Measurements from ENCODE around the gene PTTG2.

Gene PTTG2

GRCh38 chr4:37985730-37986275 is 25.6 kb downstream of the PTTG2 start:
- Histone ChIP-seq H3K4me3 (no peak overlapping the region), H3K27ac (peak overlapping the region in 1 of 2 donors; percentile 20)
- no peak for DNase-seq (ENCODE audit: low spot score)
- no peak for TF ChIP-seq CTCF (IDR thresholded peaks at IDR 0.05)

GRCh38 chr4:37988670-37989069 is 28.5 kb downstream of the PTTG2 start:
- H3K4me3 ChIP-seq = no peak overlapping the region
- no peak for TF ChIP-seq CTCF (IDR thresholded peaks at IDR 0.05)
- no peak for DNase-seq (ENCODE audit: low spot score)
- H3K27ac ChIP-seq = peak overlapping the region; percentile 85 to 87

GRCh38 chr4:37989398-37990260 is 29.4 kb downstream of the PTTG2 start:
- no peak overlapping the region for H3K4me3 ChIP-seq
- DNase-seq (ENCODE audit: low spot score) = no peak

GRCh38 chr4:37990731-37991245 is 30.6 kb downstream of the PTTG2 start:
- peak overlapping the region; percentile 85 to 87 for H3K27ac ChIP-seq
- no peak for TF ChIP-seq CTCF (IDR thresholded peaks at IDR 0.05)
- H3K4me3 ChIP-seq = no peak overlapping the region
- DNase-seq (ENCODE audit: low spot score) = no peak

More at GRCh38 chr4:37989398-37990260, 29.4 kb downstream of the PTTG2 start:
- H3K27ac ChIP-seq = peak overlapping the region; percentile 85 to 87
- TF ChIP-seq CTCF (IDR thresholded peaks at IDR 0.05) = no peak

- no peak for TF ChIP-seq CTCF (IDR thresholded peaks at IDR 0.05)
- no peak for DNase-seq (ENCODE audit: low spot score)
- Histone ChIP-seq H3K4me3 (no peak overlapping the region), H3K27ac (peak overlapping the region; percentile 85 to 87)
These were observed 31.6 kb downstream of the PTTG2 start for GRCh38 chr4:37991623-37992410.

GRCh38 chr4:37993806-37994205 is 33.6 kb downstream of the PTTG2 start:
- Histone ChIP-seq H3K4me3 (no peak overlapping the region), H3K27ac (peak overlapping the region; percentile 64 to 76)
- DNase-seq (ENCODE audit: low spot score) = no peak
- TF ChIP-seq CTCF (IDR thresholded peaks at IDR 0.05) = no peak

Data from coronary artery (tissue), 2 donors.